ENCODE data around the gene BICDL2.

GRCh38 chr16:3042376-3042775 is 5.6 kb upstream of the BICDL2 start:
- TF ChIP-seq ELF4 (IDR thresholded peaks at IDR 0.05) (no peak), FOXK2 (IDR thresholded peaks at IDR 0.05) (no peak), CTBP1 (IDR thresholded peaks at IDR 0.05; ENCODE audit: borderline replicate concordance) (no peak), L3MBTL2 (conservative IDR thresholded peaks at IDR 0.05) (no peak), PKNOX1 (IDR thresholded peaks at IDR 0.05) (no peak), BHLHE40 (IDR thresholded peaks at IDR 0.05; ENCODE audit: borderline replicate concordance) (no peak), FOXM1 (IDR thresholded peaks at IDR 0.05; ENCODE audit: borderline replicate concordance) (no peak), NFRKB (IDR thresholded peaks at IDR 0.05) (no peak), LEF1 (IDR thresholded peaks at IDR 0.05; ENCODE audit: borderline replicate concordance) (no peak), SUZ12 (IDR thresholded peaks at IDR 0.05) (no peak), SP1 (IDR thresholded peaks at IDR 0.05) (no peak), ZNF384 (IDR thresholded peaks at IDR 0.05) (0 out of 2 replicates have a peak, but pooled peaks have one; percentile 21)
